Natural killer cell treated with Interleukin-12 subunit alpha and Interleukin-12 subunit beta and Interleukin-15 and Interleukin-18, amount 100 ng/mL, for 72 hours (primary cell): ENCODE data around the gene CCDC149. TPM values are rescaled to one million over a fixed set of nuclear protein-coding genes. Genes with fewer than 3 reads are reported as not detected.

Experiments used
- ATAC-seq, 2 donors: fragments of 150-1000 bp; cut with Tn5 transposase in 1 of 2; sonication (Bioruptor Pico), chemical (Tn5 transposase) in 1 of 2; 2 replicates each; pipeline ENCODE4 v1.10.0; 2021
- DNase-seq: peaks from one replicate; pipeline ENCODE4 v3.0.0; 2022; ENCODE audit warnings: low spot score
- H3K27ac Mint-ChIP-seq, 2 donors: 1 replicate in 1 of 2; 2 replicates in 1 of 2; pipeline ENCODE4 v1.8.0; 2022; ENCODE audit warnings: mixed read lengths in 2 of 2, mild to moderate bottlenecking in 1 of 2, moderate library complexity in 1 of 2
- H3K27me3 Mint-ChIP-seq, 2 donors: 1 replicate in 1 of 2; 2 replicates in 1 of 2; pipeline ENCODE4 v1.8.0; 2022; ENCODE audit warnings: mixed read lengths in 2 of 2
- H3K36me3 Mint-ChIP-seq: one replicate; pipeline ENCODE4 v1.8.0; 2022; ENCODE audit warnings: mixed read lengths
- H3K4me1 Mint-ChIP-seq, 2 donors: 1 replicate in 1 of 2; 2 replicates in 1 of 2; pipeline ENCODE4 v1.8.0; 2022; ENCODE audit warnings: low read depth in 2 of 2, mixed read lengths in 2 of 2, mild to moderate bottlenecking in 1 of 2
- H3K4me3 Mint-ChIP-seq: one replicate; pipeline ENCODE4 v1.8.0; 2022; ENCODE audit warnings: mixed read lengths
- H3K9me3 Mint-ChIP-seq: 2 replicates; pipeline ENCODE4 v1.8.0; 2022; ENCODE audit warnings: mixed read lengths
- total RNA-seq, 2 donors: library from RNA; stranded (reverse); gene quantifications; one replicate each; pipeline ENCODE4 v1.2.3, GENCODE V29; 2022

CCDC149 gene
- total RNA-seq, 2 donors from 2014 or later: not detected

DNA sequence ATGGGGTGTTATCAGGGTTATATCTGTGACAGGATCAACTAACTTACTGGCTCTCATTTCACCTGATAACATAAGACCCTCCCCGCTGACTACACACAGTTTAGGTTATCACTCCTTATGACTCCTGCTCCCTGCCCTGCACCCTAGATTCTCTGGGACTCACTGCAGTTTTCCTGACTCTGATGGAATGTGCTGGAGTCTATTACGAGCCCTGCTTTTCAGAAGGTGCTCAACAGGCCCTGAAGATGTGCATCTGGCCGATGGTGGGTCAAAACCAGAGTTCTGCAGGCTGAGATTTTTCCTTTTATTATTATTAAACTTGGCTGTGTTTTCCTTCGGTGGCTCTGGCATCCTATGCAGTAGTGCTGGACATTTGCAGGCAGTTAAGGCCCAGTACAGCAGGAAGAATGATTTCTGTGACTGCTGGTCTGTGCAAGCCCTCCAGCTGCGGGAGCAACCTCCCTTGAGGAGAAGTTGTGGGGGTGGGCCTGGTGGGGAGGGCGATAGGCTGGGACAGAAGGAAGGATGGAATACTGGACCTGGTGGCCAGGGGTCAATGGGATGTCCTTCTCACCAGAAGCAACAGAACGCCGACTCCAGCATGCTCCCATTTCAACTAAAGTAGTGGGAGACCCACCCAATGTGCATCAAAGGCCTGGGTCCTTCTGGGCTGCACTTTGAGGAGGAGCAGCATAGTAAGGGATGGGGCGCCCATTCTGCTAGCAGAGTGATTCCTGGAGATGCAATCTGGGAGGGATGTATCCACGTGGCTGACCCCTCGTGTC, 106.4 kb downstream of the CCDC149 start:
- DNase-seq (no peak), ATAC-seq (no peak)
- no peaks in the 10 kb centered on the region for H3K9me3 Mint-ChIP-seq
- H3K4me1 Mint-ChIP-seq: no peaks in the 10 kb centered on the region
- no peak overlapping the region for H3K4me3 Mint-ChIP-seq
- H3K27ac Mint-ChIP-seq: no peak overlapping the region
- H3K36me3 Mint-ChIP-seq: no peaks in the 10 kb centered on the region
- H3K27me3 Mint-ChIP-seq: peaks cover 20 to 33% of the 10 kb centered on the region in 2 donors

- Mint-ChIP-seq H3K4me3 (no peak overlapping the region), H3K36me3 (no peaks in the 10 kb centered on the region), H3K27me3 (peaks cover 25 to 41% of the 10 kb centered on the region in 2 donors), H3K27ac (no peak overlapping the region), H3K9me3 (no peaks in the 10 kb centered on the region), H3K4me1 (no peaks in the 10 kb centered on the region)
- ATAC-seq (no peak), DNase-seq (no peak)
Measured at GRCh38 chr4:24805566-24805965, 107.3 kb downstream of the CCDC149 start.

DNA sequence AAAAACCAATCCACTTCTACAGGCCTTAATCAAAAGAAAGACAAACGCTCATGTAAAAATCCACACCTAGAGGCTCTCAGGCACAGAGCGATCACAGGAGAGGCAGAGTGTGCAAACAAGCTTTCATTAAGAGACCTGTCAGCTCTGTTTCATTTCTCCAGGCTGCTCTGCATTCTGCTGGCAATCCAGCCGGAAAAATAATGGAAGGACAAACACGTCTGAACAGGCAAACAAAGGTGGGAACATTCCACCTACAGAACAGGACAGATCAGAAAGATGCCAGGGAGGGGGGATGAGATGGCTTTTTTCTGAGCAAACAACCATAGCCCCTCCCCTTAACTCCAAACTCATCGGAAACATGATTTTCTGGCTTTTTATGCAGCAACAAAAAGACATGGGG, 107.8 kb downstream of the CCDC149 start:
- Mint-ChIP-seq H3K4me1 (no peaks in the 10 kb centered on the region), H3K9me3 (no peaks in the 10 kb centered on the region), H3K27me3 (peaks cover 25 to 45% of the 10 kb centered on the region in 2 donors), H3K27ac (no peak overlapping the region), H3K4me3 (no peak overlapping the region), H3K36me3 (no peaks in the 10 kb centered on the region)
- DNase-seq: no peak
- no peak for ATAC-seq

DNA sequence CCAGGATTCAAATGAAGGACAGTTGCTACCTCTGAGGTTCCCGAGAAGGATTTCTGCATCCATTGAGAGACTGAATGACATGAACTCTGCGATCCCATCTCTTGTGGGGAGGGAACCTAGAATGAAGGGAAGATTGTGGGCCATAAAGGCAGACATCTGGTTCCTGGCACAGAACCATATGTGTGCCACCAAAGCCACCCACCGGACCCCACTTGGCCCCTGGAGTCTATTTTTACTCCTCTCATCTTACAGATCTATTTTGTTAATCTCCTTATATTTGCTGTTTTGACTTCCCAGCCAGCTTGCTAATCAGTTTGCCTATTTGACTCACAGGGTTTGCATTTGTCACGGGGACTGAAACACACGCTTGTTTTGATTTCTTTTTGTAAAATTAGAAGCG, 110.2 kb downstream of the CCDC149 start:
- Mint-ChIP-seq H3K27me3 (peaks cover 34 to 58% of the 10 kb centered on the region in 2 donors), H3K36me3 (no peaks in the 10 kb centered on the region), H3K4me3 (no peak overlapping the region), H3K4me1 (no peaks in the 10 kb centered on the region), H3K27ac (no peak overlapping the region), H3K9me3 (no peaks in the 10 kb centered on the region)
- no peak for ATAC-seq
- DNase-seq: no peak

DNA sequence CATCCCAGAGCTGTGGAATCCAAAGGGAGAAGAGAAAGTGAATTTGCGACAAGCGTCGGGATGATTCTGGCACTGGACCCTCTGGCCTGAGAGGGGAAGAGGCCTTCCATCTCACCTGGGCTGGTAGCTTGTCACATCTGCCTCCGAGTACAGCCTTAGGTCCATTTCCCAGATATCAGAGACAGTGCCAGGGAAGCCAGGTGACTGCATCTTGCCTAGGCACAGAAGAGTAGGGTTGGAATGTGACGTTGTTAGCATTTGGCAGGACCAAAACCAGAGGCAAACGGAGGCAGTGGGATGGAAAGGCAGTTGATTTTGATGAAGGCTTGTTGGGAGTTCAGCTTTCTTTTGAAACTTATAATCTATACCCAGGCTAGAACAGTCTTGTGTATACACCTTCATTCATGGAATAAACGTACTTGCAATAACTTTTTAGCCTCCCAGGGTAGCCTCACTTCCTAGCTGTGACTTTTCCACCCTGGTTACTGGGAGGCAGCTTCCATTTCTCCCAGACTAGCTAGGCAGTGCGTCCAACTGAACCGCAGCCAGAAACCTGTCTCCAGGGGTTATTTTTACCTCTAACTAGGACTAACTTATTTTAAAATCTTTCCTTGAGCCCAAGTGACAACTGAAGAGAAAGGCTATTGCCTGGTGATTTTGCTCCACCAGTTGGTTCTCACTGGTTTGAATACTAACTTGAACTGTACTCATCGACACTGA, 111.5 kb downstream of the CCDC149 start:
- no peak for ATAC-seq
- no peaks in the 10 kb centered on the region for H3K36me3 Mint-ChIP-seq
- H3K27me3 Mint-ChIP-seq: peaks cover 34 to 58% of the 10 kb centered on the region in 2 donors
- H3K4me1 Mint-ChIP-seq: no peaks in the 10 kb centered on the region
- H3K4me3 Mint-ChIP-seq: no peak overlapping the region
- no peaks in the 10 kb centered on the region for H3K9me3 Mint-ChIP-seq
- DNase-seq: no peak
- H3K27ac Mint-ChIP-seq: no peak overlapping the region

- no peak overlapping the region for H3K4me3 Mint-ChIP-seq
- no peak for ATAC-seq
- H3K4me1 Mint-ChIP-seq: no peaks in the 10 kb centered on the region
- no peak for DNase-seq
- peaks cover 34 to 58% of the 10 kb centered on the region in 2 donors for H3K27me3 Mint-ChIP-seq
- no peaks in the 10 kb centered on the region for H3K9me3 Mint-ChIP-seq
- H3K36me3 Mint-ChIP-seq: no peaks in the 10 kb centered on the region
- H3K27ac Mint-ChIP-seq: no peak overlapping the region
Measured at GRCh38 chr4:24800325-24800895, 112.4 kb downstream of the CCDC149 start.

DNA sequence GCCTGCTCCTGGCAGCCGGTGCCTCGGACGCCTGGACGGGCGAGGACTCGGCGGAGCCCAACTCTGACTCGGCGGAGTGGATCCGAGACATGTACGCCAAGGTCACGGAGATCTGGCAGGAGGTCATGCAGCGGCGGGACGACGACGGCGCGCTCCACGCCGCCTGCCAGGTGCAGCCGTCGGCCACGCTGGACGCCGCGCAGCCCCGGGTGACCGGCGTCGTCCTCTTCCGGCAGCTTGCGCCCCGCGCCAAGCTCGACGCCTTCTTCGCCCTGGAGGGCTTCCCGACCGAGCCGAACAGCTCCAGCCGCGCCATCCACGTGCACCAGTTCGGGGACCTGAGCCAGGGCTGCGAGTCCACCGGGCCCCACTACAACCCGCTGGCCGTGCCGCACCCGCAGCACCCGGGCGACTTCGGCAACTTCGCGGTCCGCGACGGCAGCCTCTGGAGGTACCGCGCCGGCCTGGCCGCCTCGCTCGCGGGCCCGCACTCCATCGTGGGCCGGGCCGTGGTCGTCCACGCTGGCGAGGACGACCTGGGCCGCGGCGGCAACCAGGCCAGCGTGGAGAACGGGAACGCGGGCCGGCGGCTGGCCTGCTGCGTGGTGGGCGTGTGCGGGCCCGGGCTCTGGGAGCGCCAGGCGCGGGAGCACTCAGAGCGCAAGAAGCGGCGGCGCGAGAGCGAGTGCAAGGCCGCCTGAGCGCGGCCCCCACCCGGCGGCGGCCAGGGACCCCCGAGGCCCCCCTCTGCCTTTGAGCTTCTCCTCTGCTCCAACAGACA, 113.1 kb downstream of the CCDC149 start:
- DNase-seq: no peak
- Mint-ChIP-seq H3K27me3 (peaks cover 30 to 54% of the 10 kb centered on the region in 2 donors), H3K36me3 (no peaks in the 10 kb centered on the region), H3K4me1 (no peaks in the 10 kb centered on the region), H3K4me3 (no peak overlapping the region), H3K9me3 (no peaks in the 10 kb centered on the region), H3K27ac (no peak overlapping the region)
- peak in 1 of 2 donors; percentile 5 for ATAC-seq

DNA sequence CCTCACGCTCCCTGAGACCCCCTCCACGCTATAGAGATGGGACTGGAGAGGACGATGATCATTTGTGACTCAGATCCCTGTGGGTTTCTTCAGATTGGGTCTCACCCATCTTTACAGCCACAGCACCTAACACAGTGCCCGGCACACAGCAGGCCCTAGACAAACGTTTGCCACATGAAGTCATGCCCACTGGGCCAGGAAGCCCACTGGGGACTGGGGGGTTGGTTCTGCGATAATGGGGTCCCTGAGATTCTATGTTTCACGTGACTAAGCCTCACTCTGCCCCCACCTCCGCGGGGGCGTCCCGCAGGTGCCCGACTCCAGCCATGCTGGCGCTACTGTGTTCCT, 113.7 kb downstream of the CCDC149 start:
- H3K4me1 Mint-ChIP-seq: no peaks in the 10 kb centered on the region
- H3K9me3 Mint-ChIP-seq: no peaks in the 10 kb centered on the region
- no peak overlapping the region for H3K4me3 Mint-ChIP-seq
- ATAC-seq (peak in 1 of 2 donors; percentile 16), DNase-seq (no peak)
- H3K27ac Mint-ChIP-seq: no peak overlapping the region
- peaks cover 28 to 49% of the 10 kb centered on the region in 2 donors for H3K27me3 Mint-ChIP-seq
- no peaks in the 10 kb centered on the region for H3K36me3 Mint-ChIP-seq

- Mint-ChIP-seq H3K9me3 (no peaks in the 10 kb centered on the region), H3K4me3 (no peak overlapping the region), H3K36me3 (no peaks in the 10 kb centered on the region), H3K4me1 (no peaks in the 10 kb centered on the region), H3K27me3 (peaks cover 30 to 38% of the 10 kb centered on the region in 2 donors), H3K27ac (no peak overlapping the region)
- DNase-seq (no peak), ATAC-seq (no peak)
Measured at GRCh38 chr4:24798036-24798610, 114.7 kb downstream of the CCDC149 start.

GRCh38 chr4:24796620-24797019, 116.2 kb downstream of the CCDC149 start:
- no peak for DNase-seq
- Mint-ChIP-seq H3K27ac (no peak overlapping the region), H3K27me3 (peaks cover 26 to 28% of the 10 kb centered on the region in 2 donors), H3K4me1 (no peaks in the 10 kb centered on the region), H3K4me3 (no peak overlapping the region), H3K9me3 (no peaks in the 10 kb centered on the region), H3K36me3 (no peaks in the 10 kb centered on the region)
- no peak for ATAC-seq

- Mint-ChIP-seq H3K4me1 (no peaks in the 10 kb centered on the region), H3K27me3 (peaks cover 18 to 20% of the 10 kb centered on the region in 2 donors), H3K36me3 (no peaks in the 10 kb centered on the region), H3K9me3 (no peaks in the 10 kb centered on the region), H3K4me3 (no peak overlapping the region), H3K27ac (no peak overlapping the region)
- DNase-seq: no peak
- no peak for ATAC-seq
Measured at GRCh38 chr4:24795666-24796381, 117.0 kb downstream of the CCDC149 start.

DNA sequence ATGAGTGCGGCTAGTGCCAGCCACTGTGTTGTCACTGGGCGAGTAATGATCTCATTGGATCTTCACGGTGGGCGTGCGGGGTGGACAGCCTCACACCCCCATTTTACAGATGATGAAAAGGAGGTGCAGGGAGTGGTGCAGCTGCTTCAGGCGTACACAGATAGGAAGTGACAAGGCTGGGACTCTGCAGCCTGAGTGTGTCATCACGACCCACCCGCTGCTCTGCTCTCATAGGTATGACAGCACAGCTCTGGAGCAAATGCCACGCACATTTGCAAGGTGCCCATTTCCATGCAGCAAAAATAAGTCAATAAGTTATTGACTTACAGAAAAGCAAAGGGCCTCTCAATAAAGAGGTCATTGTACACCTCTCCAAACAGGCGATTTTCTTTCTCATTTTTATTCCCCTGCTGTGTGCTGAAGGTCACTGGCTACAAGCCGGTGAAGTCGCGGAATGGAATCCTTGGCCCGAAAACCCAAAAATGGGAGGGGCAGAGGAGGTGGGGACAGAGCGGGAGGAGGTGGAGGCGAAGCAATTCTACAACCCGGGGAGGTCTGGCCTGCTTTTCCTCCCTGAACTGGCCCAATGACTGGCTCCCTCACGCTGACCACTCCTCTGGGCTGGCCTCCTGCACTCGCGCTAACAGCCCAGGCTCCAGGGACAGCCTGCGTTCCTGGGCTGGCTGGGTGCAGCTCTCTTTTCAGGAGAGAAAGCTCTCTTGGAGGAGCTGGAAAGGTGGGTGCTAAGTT, 117.8 kb downstream of the CCDC149 start, which contains the start of gene SOD3:
TSS of gene SOD3 (plus strand) at position 658 of the 750 bp plus-strand sequence. CDS start 3,949 bp downstream, outside the sequence.
- no peaks in the 10 kb centered on the region for H3K36me3 Mint-ChIP-seq
- peaks cover 13 to 16% of the 10 kb centered on the region in 2 donors for H3K27me3 Mint-ChIP-seq
- H3K4me3 Mint-ChIP-seq: no peak within 1 kb of the TSS
- ATAC-seq (no peak), DNase-seq (no peak)
- no peaks in the 10 kb centered on the region for H3K4me1 Mint-ChIP-seq
- H3K9me3 Mint-ChIP-seq: no peaks in the 10 kb centered on the region
- no peak within 1 kb of the TSS for H3K27ac Mint-ChIP-seq
